Measurements from ENCODE around the gene TNS1.

DNA sequence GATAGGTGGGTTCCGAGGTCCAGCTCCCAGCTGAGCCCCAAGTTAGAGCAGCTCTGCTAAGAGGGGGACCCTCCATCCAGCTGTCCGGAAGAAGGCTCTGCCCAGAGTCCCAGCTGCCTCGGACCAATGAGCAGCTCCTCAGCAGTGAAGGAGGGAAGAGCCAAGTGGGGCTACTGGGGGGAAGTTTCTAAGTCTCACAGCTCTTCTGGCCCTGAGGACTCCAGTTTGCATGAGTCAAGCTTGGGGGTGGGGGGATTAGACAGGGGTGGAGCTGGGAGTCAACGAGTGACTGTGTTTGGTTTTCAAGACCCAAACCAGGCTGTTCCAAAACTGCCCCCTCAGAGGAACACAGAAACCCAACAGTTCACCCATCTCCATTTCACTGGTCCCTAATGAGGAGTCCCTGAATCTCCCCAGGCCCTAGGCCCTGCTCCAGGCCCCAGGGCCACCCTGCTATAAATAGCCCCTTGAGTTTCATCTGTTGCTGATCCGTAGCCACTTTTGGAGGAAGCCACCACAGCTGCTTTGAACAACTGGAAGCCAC lies 100.9 kb downstream of the TNS1 start:
- no peak for TF ChIP-seq POLR2AphosphoS5 (IDR thresholded peaks at IDR 0.05; ENCODE audit: borderline replicate concordance, low read depth, low read length)
- TF ChIP-seq EZH2 (IDR thresholded peaks at IDR 0.05): no peak
- no peak for TF ChIP-seq FOXP2 (optimal IDR thresholded peaks at IDR 0.05; ENCODE audit: control extremely low read depth, extremely low read length, insufficient read depth)

All from SK-N-MC (cell line).